IPS DF 6.9 (cell line): ENCODE measurements around the gene RENBP.

Experiments
- DNase-seq: peaks from one replicate; pipeline ENCODE4 v3.0.0-alpha.2; 2013; ENCODE audit warnings: low read depth, low spot score
- H3K27ac ChIP-seq: one replicate; pipeline ENCODE4 v1.5.1; 2013; ENCODE audit warnings: low read length, control low read depth
- H3K27me3 ChIP-seq: 2 replicates; pipeline ENCODE4 v1.6.1; 2013; ENCODE audit warnings: mild to moderate bottlenecking, low read length; ENCODE audit not compliant: control insufficient read depth, insufficient read depth
- H3K36me3 ChIP-seq: 2 replicates; pipeline ENCODE4 v1.6.1; 2013; ENCODE audit warnings: low read length; ENCODE audit not compliant: control insufficient read depth, insufficient read depth
- H3K4me1 ChIP-seq: 2 replicates; pipeline ENCODE4 v1.6.1; 2013; ENCODE audit warnings: low read length; ENCODE audit not compliant: control insufficient read depth, insufficient read depth
- H3K4me3 ChIP-seq: 2 replicates; pipeline ENCODE4 v1.5.1; 2013; ENCODE audit warnings: mild to moderate bottlenecking, low read length
- H3K9me3 ChIP-seq: 2 replicates; pipeline ENCODE4 v1.6.1; 2013; ENCODE audit warnings: low read length, inconsistent platforms; ENCODE audit not compliant: control insufficient read depth, insufficient read depth
- WGBS: extraction: QIAGEN DNeasy Blood & Tissue Kit; methylation state at CpG from one replicate; pipeline ENCODE4 v1.1.7; 2013; ENCODE audit warnings: mixed read lengths, missing lambda C conversion rate; ENCODE audit not compliant: insufficient read length, insufficient coverage; 5-methylcytosine and 5-hydroxymethylcytosine counted together

Gene RENBP

DNA sequence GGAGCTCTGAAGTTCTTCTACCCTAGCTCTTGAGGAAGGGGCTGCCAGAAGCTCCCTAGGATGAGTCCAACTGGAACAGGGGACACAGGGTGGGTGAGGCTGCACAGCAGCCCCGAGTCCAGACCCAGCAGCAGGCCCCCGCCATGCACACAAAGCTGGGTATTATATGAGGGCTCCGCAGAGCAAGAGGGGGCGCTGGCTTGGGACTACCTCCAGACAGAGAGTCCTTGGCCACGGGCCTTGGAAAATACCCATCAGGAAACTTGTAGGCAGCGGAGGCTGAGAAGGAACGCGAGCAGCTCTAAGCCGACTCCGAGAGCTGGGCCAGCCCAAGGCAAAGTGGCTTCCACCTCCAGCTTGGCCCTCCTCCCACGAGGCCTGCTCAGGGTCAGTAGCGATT lies 19.1 kb upstream of the RENBP start:
- Histone ChIP-seq H3K9me3 (no peaks in the 10 kb centered on the region), H3K27me3 (no peaks in the 10 kb centered on the region), H3K4me3 (no peak overlapping the region), H3K4me1 (peaks cover 5% of the 10 kb centered on the region), H3K36me3 (peaks cover 29% of the 10 kb centered on the region), H3K27ac (no peak overlapping the region)
- WGBS = no CpG with 5 or more reads among the region's 12 CpGs
- DNase-seq = no peak

DNA sequence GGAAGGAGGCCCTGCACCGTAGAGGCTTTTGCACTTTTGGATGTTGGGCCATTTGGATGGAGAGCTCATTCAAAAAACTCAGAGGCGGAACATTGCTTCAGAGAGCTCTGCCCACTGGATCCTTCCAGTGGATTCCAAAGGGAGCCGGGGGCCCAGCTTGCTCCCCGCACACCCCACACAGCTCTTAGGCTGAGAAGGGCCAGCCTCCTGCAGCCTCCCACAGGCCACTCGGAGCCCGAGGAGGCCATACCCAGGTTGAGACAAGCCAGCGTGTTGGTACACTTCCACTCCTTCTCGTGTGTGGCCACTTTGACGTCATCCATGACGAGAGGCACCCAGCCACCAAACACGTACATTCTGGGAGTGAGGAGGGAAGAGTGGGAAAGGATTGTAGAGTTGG lies 16.8 kb upstream of the RENBP start:
- WGBS = no CpG with 5 or more reads among the region's 11 CpGs
- H3K4me3 ChIP-seq = no peak overlapping the region
- no peaks in the 10 kb centered on the region; the same call in 1 of the 2 replicates for H3K4me1 ChIP-seq
- H3K27me3 ChIP-seq = no peaks in the 10 kb centered on the region
- DNase-seq = no peak
- peaks cover 51% of the 10 kb centered on the region for H3K36me3 ChIP-seq
- no peaks in the 10 kb centered on the region for H3K9me3 ChIP-seq
- no peak overlapping the region for H3K27ac ChIP-seq

DNA sequence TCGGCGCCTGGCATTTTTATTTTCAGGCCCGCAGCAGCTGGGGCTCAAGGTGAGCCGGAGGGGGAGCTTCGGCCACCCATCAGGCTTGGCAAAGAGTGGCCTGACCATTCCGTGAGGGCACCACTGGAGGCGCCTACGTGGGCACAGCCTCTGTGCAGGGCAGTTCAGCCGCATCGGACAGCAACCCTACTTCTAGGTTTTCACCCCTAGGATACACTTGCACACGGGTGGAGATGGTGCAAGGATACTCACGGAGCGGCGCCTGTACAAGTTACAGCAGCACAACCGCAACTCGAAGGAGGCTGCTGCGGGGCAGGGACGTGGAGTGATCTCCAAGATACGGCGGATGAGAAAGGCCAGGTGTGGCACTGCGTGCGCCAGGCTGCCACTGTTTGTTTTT lies 16.3 kb upstream of the RENBP start:
- Histone ChIP-seq H3K4me3 (no peak overlapping the region), H3K27me3 (no peaks in the 10 kb centered on the region), H3K27ac (no peak overlapping the region), H3K9me3 (no peaks in the 10 kb centered on the region), H3K4me1 (no peaks in the 10 kb centered on the region), H3K36me3 (peaks cover 56% of the 10 kb centered on the region)
- no peak for DNase-seq
- no CpG with 5 or more reads among the region's 22 CpGs for WGBS

DNA sequence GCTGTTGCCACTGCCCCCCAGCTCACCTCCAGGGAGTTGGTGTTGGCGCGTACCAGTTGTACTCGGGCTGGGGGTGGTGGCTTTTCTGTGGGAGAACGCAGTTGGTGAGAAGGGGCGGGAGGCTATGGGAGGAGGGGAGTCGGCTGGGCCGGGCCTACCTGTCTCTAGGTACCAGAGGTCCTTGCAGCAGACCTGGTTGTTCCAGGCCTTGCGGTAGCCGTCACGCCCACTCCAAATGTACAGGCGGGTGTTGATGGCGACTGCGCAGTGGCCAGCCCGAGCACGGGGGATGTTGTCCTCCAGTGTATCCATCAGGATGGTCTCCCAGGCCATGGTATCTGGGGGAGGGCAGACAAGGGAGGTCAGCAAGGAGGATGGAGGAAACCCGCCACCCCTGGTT lies 15.6 kb upstream of the RENBP start:
- peaks cover 63% of the 10 kb centered on the region for H3K36me3 ChIP-seq
- no peaks in the 10 kb centered on the region for H3K27me3 ChIP-seq
- no peak for DNase-seq
- no peak overlapping the region for H3K27ac ChIP-seq
- H3K4me3 ChIP-seq = no peak overlapping the region
- no peaks in the 10 kb centered on the region for H3K9me3 ChIP-seq
- no peaks in the 10 kb centered on the region for H3K4me1 ChIP-seq
- no CpG with 5 or more reads among the region's 16 CpGs for WGBS

DNA sequence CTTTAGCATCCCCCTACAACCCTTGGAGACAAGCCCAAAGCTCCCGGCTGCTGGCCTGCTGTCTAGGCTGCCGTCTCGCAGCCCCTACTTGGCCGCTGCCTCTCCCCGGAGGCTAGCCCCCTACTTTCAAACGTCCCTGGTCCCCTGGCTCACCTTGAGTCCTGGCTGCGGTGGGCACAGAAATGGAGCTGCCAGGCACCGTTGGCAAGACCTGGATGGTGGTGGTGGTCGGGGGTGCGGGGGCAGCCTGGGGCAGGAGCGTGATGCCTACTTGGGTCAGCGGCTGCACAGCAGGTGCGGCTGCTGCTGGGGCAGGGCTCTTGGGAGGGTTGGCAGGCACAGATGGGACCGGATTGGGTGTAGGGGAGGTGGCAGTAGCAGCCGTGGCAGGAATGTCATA lies 15.2 kb upstream of the RENBP start:
- DNase-seq = no peak
- H3K4me3 ChIP-seq = no peak overlapping the region
- no peaks in the 10 kb centered on the region for H3K27me3 ChIP-seq
- no CpG with 5 or more reads among the region's 15 CpGs for WGBS
- H3K4me1 ChIP-seq = no peaks in the 10 kb centered on the region
- H3K9me3 ChIP-seq = no peaks in the 10 kb centered on the region
- H3K27ac ChIP-seq = no peak overlapping the region
- H3K36me3 ChIP-seq = peaks cover 67% of the 10 kb centered on the region

DNA sequence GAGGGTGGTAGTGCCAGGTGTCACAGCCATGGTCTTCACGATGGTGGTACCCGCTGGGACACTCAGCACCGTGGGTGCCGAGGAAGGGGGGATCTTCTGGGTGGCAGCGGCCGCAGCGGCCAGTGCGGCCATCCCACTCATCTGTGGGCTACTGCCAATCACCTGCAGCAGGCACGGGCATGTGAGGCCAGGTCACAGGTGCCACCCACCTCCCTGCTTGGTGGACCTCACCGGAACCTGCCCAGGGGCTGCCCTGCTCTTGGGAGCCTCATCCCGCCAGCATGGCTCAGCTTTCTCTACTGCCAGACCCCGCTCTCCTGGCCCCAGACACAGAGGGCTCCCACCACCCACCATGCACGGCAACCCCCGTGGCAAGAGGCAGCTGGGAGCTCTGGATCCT lies 14.2 kb upstream of the RENBP start:
- Histone ChIP-seq H3K36me3 (peaks cover 72% of the 10 kb centered on the region), H3K9me3 (no peaks in the 10 kb centered on the region), H3K27me3 (no peaks in the 10 kb centered on the region), H3K4me1 (no peaks in the 10 kb centered on the region), H3K4me3 (no peak overlapping the region), H3K27ac (no peak overlapping the region)
- no peak for DNase-seq
- WGBS = no CpG with 5 or more reads among the region's 14 CpGs

DNA sequence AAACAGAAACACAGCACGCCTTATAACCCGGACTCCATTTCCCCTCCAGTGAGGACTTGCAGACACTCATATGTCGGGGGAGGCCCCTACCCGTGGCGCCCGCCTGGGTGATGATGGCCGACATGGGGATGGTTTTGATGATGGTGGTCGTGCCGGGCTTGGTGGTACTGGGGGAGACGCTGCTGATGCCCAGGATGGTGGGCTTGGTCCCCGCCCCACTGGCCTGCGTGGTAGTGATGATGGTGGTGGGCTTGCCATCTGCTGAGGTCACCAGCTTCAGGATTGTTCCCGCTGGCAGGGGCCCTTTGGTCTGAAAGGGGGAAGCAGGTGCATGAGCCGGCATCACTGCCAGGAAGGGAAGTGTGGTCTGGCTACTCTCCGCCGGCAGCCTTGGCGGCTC lies 12.8 kb upstream of the RENBP start:
- H3K4me1 ChIP-seq = 0 out of 2 replicates have a peak, but pooled peaks cover 1% of the 10 kb centered on the region
- no peaks in the 10 kb centered on the region for H3K27me3 ChIP-seq
- WGBS = no CpG with 5 or more reads among the region's 17 CpGs
- no peak overlapping the region for H3K4me3 ChIP-seq
- peaks cover 80% of the 10 kb centered on the region for H3K36me3 ChIP-seq
- H3K27ac ChIP-seq = no peak overlapping the region
- DNase-seq = no peak
- H3K9me3 ChIP-seq = no peaks in the 10 kb centered on the region

DNA sequence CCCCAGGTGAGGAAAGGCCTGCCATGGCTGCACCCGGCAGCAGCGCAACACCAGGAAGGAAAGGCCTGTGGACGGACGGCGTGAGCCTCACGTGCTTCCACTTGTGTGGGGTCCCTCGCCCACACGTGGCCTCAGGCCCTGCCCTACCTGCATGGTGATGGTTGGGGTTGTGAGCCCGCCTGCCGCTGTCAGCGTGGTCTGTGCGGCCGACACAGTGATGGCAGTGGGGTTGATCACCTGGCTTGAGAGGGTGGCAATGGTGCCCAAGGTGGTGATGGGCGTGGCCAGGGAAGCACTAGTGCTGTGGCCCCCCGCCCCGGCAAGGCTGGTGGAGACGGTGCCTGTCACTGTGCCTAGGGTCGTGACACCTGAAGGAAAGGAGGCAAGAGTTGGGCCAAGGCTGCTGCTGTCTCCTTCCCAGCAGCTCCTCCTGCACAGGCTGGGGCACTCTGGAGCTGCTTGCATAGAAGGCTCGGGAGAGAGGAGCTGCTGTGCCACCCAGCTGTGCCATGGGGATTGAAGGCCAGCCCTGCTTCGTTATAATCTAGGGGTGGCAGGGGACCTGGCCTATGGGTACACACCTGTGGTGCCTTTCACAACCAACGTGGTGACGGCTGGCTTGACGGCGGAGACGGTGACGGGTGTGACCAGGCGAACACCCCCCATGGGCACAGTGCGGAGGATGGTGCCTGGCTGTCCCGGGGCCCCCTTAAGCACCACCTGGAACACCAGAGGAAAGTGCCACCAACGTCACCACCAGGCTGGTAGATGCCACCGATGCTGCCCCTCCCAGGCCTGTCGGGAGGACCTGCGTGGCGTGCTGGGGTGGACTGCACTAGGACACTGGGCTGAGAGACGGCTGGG lies 11.8 kb upstream of the RENBP start:
- no peaks in the 10 kb centered on the region for H3K9me3 ChIP-seq
- no peak overlapping the region for H3K27ac ChIP-seq
- H3K36me3 ChIP-seq = peaks cover 84% of the 10 kb centered on the region
- H3K4me3 ChIP-seq = no peak overlapping the region
- no peak for DNase-seq
- 0 out of 2 replicates have a peak, but pooled peaks cover 1% of the 10 kb centered on the region for H3K4me1 ChIP-seq
- no CpG with 5 or more reads among the region's 35 CpGs for WGBS
- H3K27me3 ChIP-seq = no peaks in the 10 kb centered on the region

DNA sequence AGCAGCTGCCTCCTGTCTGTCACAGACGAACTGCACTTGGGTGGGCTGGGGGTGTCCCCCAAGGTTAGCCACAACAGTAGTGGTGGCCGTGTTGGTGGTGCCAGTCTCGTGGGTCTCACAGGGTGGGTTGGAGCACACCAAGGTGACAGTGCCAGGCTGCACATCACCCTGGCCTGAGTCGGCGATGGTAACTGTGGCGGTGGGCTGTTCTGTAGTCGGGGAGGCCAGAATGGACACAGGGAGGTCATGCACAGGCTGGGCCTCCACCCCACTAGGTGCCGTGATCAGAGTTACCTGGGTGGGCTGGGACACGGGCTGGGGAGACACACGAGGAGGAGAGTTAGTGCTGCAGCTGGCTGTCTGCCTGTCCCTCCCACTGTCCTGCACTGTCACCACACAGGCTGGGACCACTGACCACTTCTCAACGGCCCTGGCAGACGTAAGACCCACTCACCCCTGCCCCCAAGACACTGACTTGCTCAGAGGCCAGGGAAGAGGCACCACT lies 10.8 kb upstream of the RENBP start:
- DNase-seq = no peak
- H3K4me1 ChIP-seq = 0 out of 2 replicates have a peak, but pooled peaks cover 1% of the 10 kb centered on the region
- WGBS = no CpG with 5 or more reads among the region's 12 CpGs
- H3K4me3 ChIP-seq = no peak overlapping the region
- no peaks in the 10 kb centered on the region for H3K27me3 ChIP-seq
- H3K36me3 ChIP-seq = peaks cover 87% of the 10 kb centered on the region
- no peaks in the 10 kb centered on the region for H3K9me3 ChIP-seq
- H3K27ac ChIP-seq = no peak overlapping the region

DNA sequence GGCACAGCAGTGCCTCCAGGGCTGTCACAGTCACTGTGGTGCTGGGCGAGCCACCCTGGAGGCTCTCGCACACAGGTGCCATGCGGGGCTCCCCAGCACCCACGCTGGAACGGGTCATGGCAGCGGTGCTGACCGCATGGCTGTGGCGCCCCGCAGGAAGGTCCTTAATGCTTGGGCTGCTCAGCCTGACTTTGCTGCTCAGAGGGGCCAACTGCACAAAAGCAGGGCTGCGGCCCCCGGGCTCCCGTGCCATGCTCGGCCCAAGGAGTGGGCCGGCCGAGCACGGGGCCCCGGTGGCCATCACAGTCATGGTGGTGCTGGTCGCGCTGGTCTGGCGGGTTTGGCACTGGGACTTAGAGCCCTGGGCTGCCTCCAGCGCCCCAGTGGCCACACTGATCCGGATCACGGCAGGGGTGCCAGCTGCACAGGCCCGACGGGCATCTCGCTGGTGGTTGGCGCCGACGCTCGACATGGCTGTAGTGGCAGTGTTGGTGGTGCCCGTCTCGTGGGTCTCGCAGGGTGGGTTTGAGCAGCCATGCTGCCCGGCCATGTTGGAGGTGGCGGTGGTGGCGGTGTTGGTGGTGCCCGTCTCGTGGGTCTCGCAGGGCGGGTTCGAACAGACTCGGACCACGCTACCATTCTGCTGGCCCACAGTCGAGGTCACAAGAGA lies 10.2 kb upstream of the RENBP start:
- H3K27me3 ChIP-seq = no peaks in the 10 kb centered on the region
- no CpG with 5 or more reads among the region's 44 CpGs for WGBS
- H3K9me3 ChIP-seq = no peaks in the 10 kb centered on the region
- peaks cover 89% of the 10 kb centered on the region for H3K36me3 ChIP-seq
- 0 out of 2 replicates have a peak, but pooled peaks cover 1% of the 10 kb centered on the region for H3K4me1 ChIP-seq
- no peak for DNase-seq
- H3K27ac ChIP-seq = no peak overlapping the region
- H3K4me3 ChIP-seq = no peak overlapping the region
